GM23338 (cell line): ENCODE data around the gene OR2W1. TPM values are rescaled to one million over a fixed set of nuclear protein-coding genes. Genes with fewer than 3 reads are reported as not detected.
A peak's percentile ranks its signal among the peaks of the same experiment; 100 is the strongest.

ENCODE experiments used
- ATAC-seq: fragments of 200-7000 bp; cut with Tn5 transposase; 3 replicates; pipeline ENCODE4 v1.9.1; 2020
- DNase-seq: peaks from one replicate; pipeline ENCODE4 v3.0.0-alpha.2; 2015; ENCODE audit warnings: low spot score
- H2AFZ ChIP-seq: fragments of 200-600 bp; sonication (generic); 2 replicates; pipeline ENCODE4 v1.8.0; 2016; ENCODE audit warnings: antibody characterized with exemption, mild to moderate bottlenecking, moderate library complexity
- H3F3A ChIP-seq: fragments of 200-600 bp; sonication (generic); replicated peaks from 2 replicates; pipeline ENCODE4 v1.8.0; 2017; ENCODE audit warnings: antibody characterized with exemption, mixed run types, low read depth
- H3K27ac ChIP-seq: fragments of 200-600 bp; sonication (generic); 2 replicates; pipeline ENCODE4 v1.6.1; 2016; ENCODE audit warnings: low read depth
- H3K27me3 ChIP-seq: fragments of 200-600 bp; sonication (generic); 2 replicates; pipeline ENCODE4 v1.8.0; 2016; ENCODE audit warnings: mild to moderate bottlenecking, mixed run types, moderate library complexity; ENCODE audit not compliant: insufficient read depth
- H3K36me3 ChIP-seq: fragments of 200-600 bp; sonication (generic); 2 replicates; pipeline ENCODE4 v1.8.0; 2016; ENCODE audit warnings: mild to moderate bottlenecking; ENCODE audit not compliant: insufficient read depth
- H3K4me1 ChIP-seq: fragments of 200-600 bp; sonication (generic); 2 replicates; pipeline ENCODE4 v1.8.0; 2016; ENCODE audit warnings: mild to moderate bottlenecking, moderate library complexity; ENCODE audit not compliant: insufficient read depth
- H3K4me2 ChIP-seq: fragments of 200-600 bp; sonication (generic); 2 replicates; pipeline ENCODE4 v1.7.1; 2017; ENCODE audit warnings: mixed run types
- H3K4me3 ChIP-seq: fragments of 200-600 bp; sonication (generic); 2 replicates; pipeline ENCODE4 v1.6.1; 2016; ENCODE audit warnings: mixed run types
- H3K79me2 ChIP-seq: fragments of 200-600 bp; sonication (generic); replicated peaks from 2 replicates; pipeline ENCODE4 v1.8.0; 2017; ENCODE audit warnings: mild to moderate bottlenecking; ENCODE audit not compliant: insufficient read depth
- H3K9me2 ChIP-seq: fragments of 200-600 bp; sonication (generic); 2 replicates; pipeline ENCODE4 v1.8.0; 2017; ENCODE audit not compliant: insufficient read depth
- H4K20me1 ChIP-seq: fragments of 200-600 bp; sonication (generic); replicated peaks from 2 replicates; pipeline ENCODE4 v1.8.0; 2017; ENCODE audit warnings: mild to moderate bottlenecking; ENCODE audit not compliant: insufficient read depth
- H3K27ac Mint-ChIP-seq: 2 replicates; pipeline ENCODE4 v1.8.0; 2020; ENCODE audit warnings: inconsistent platforms, mild to moderate bottlenecking, moderate library complexity, mixed read lengths
- H3K27me3 Mint-ChIP-seq: 3 replicates; pipeline ENCODE4 v1.8.0; 2022; ENCODE audit warnings: low read depth, mild to moderate bottlenecking, moderate library complexity, mixed read lengths, inconsistent platforms; ENCODE audit not compliant: insufficient read depth, poor library complexity
- H3K36me3 Mint-ChIP-seq: 3 replicates; pipeline ENCODE4 v1.8.0; 2021; ENCODE audit warnings: low read depth, mild to moderate bottlenecking, inconsistent platforms, moderate library complexity, mixed read lengths
- H3K4me1 Mint-ChIP-seq: 3 replicates; pipeline ENCODE4 v1.8.0; 2020; ENCODE audit warnings: mild to moderate bottlenecking, inconsistent platforms, mixed read lengths
- H3K4me3 Mint-ChIP-seq: 3 replicates; pipeline ENCODE4 v1.8.0; 2021; ENCODE audit warnings: moderate library complexity, mild to moderate bottlenecking, inconsistent platforms, mixed read lengths
- H3K9me3 Mint-ChIP-seq: 3 replicates; pipeline ENCODE4 v1.8.0; 2020; ENCODE audit warnings: moderate library complexity, mild to moderate bottlenecking, inconsistent platforms, mixed read lengths
- CREB1 ChIP-seq: fragments of 250-450 bp; sonication (Bioruptor Pico); IDR thresholded peaks from 2 replicates; pipeline ENCODE4 v1.5.0; 2020; ENCODE audit warnings: low read depth, mild to moderate bottlenecking, moderate library complexity
- CTCF ChIP-seq, 2 experiments: fragments of 200-600 bp in 1 of 2; sonication (generic) in 1 of 2; conservative IDR thresholded peaks; 2 replicates each; pipeline versions ENCODE4 v1.5.1 to v1.6.1; 2016 to 2017; ENCODE audit warnings: antibody characterized with exemption in 2 of 2, low read depth in 2 of 2, mild to moderate bottlenecking in 2 of 2, moderate library complexity in 1 of 2
- ETS1 ChIP-seq: IDR thresholded peaks from 2 replicates; pipeline ENCODE4 v1.6.1; 2016; ENCODE audit warnings: antibody characterized with exemption
- EZH2phosphoT487 ChIP-seq: fragments of 200-600 bp; sonication (generic); IDR thresholded peaks from one replicate; pipeline ENCODE4 v1.8.1; 2018; ENCODE audit warnings: antibody characterized with exemption; ENCODE audit not compliant: unreplicated experiment
- JUNB ChIP-seq: IDR thresholded peaks from one replicate; pipeline ENCODE4 v1.6.1; 2016; ENCODE audit warnings: antibody characterized with exemption; ENCODE audit not compliant: unreplicated experiment
- NANOG ChIP-seq: IDR thresholded peaks from 2 replicates; pipeline ENCODE4 v1.6.1; 2016; ENCODE audit warnings: antibody characterized with exemption, borderline replicate concordance
- POLR2AphosphoS5 ChIP-seq: IDR thresholded peaks from 2 replicates; pipeline ENCODE4 v1.6.1; 2016; ENCODE audit warnings: antibody characterized with exemption, low read depth
- REST ChIP-seq: IDR thresholded peaks from one replicate; pipeline ENCODE4 v1.6.1; 2018; ENCODE audit warnings: antibody characterized with exemption; ENCODE audit not compliant: unreplicated experiment
- ZNF114 ChIP-seq: fragments of 250-450 bp; sonication (Bioruptor Pico); IDR thresholded peaks from 2 replicates; pipeline ENCODE4 v1.5.0; 2020; ENCODE audit warnings: mild to moderate bottlenecking, moderate library complexity
- ZNF331 ChIP-seq: fragments of 250-450 bp; sonication (Bioruptor Pico); IDR thresholded peaks from 2 replicates; pipeline ENCODE4 v1.5.0; 2020; ENCODE audit warnings: low read depth, mild to moderate bottlenecking, moderate library complexity
- polyA plus RNA-seq: library from polyadenylated mRNA; unstranded; fragments of >200 nt; fragmentation: Nextera tagmentation; extraction: Ambion mirVana; gene quantifications from 2 replicates; pipeline ENCODE4 v1.2.1, GENCODE V29; 2016
- total RNA-seq: library from RNA; depleted of rRNA; stranded (reverse); fragments of >200 nt; shearing (Covaris generic); gene quantifications from 2 replicates; pipeline ENCODE4 v1.2.3, GENCODE V29; 2014

The OR2W1 gene
- total and polyA plus RNA-seq, 2 experiments from 2014 or later: not detected

- no peak overlapping the region for H3K4me2 ChIP-seq
- H3K4me3 Mint-ChIP-seq: peak overlapping the region; percentile 87
- TF ChIP-seq JUNB: no peak
- peak; percentile 0 to 36; a peak in 2 of 4 replicates for TF ChIP-seq CTCF (conservative IDR thresholded peaks at IDR 0.05; ENCODE audit: low read depth in 2 of 2)
- no peaks in the 10 kb centered on the region for H4K20me1 ChIP-seq
- H3K4me1 ChIP-seq: peaks cover 7% of the 10 kb centered on the region; the same call in 1 of the 2 replicates
- peaks cover 24% of the 10 kb centered on the region for H3K27me3 Mint-ChIP-seq
- H3K79me2 ChIP-seq: no peaks in the 10 kb centered on the region
- peaks cover 2% of the 10 kb centered on the region; the same call in 2 of the 3 replicates for H3K4me1 Mint-ChIP-seq
- H3K27ac Mint-ChIP-seq: no peak overlapping the region
- H3K9me2 ChIP-seq: peaks cover 4% of the 10 kb centered on the region; the same call in 1 of the 2 replicates
- H3K27ac ChIP-seq: no peak overlapping the region
- ATAC-seq: peak; percentile 71
- peak; percentile 52 for DNase-seq
- H3K36me3 Mint-ChIP-seq: peaks cover 5% of the 10 kb centered on the region; the same call in 1 of the 3 replicates
- H2AFZ ChIP-seq: no peak overlapping the region
- peaks cover 3% of the 10 kb centered on the region; the same call in 1 of the 2 replicates for H3F3A ChIP-seq
- no peak overlapping the region for H3K4me3 ChIP-seq
- H3K27me3 ChIP-seq: peaks cover 43% of the 10 kb centered on the region
- H3K9me3 Mint-ChIP-seq: peaks cover 11% of the 10 kb centered on the region; the same call in 2 of the 3 replicates
- H3K36me3 ChIP-seq: no peaks in the 10 kb centered on the region
Observed at GRCh38 chr6:29014729-29015608, 30.0 kb downstream of the OR2W1 start.

GRCh38 chr6:29011276-29011734, 33.7 kb downstream of the OR2W1 start:
- H3K27me3 Mint-ChIP-seq: peaks cover 21% of the 10 kb centered on the region
- no peaks in the 10 kb centered on the region for H3K79me2 ChIP-seq
- H3K27me3 ChIP-seq: peaks cover 54% of the 10 kb centered on the region
- peaks cover 2% of the 10 kb centered on the region; the same call in 2 of the 3 replicates for H3K4me1 Mint-ChIP-seq
- peaks cover 6% of the 10 kb centered on the region; the same call in 1 of the 2 replicates for H3K4me1 ChIP-seq
- peak overlapping the region; percentile 92 for H3K4me3 Mint-ChIP-seq
- no peak overlapping the region for H3K27ac Mint-ChIP-seq
- H3F3A ChIP-seq: peaks cover 3% of the 10 kb centered on the region; the same call in 1 of the 2 replicates
- no peaks in the 10 kb centered on the region for H3K36me3 ChIP-seq
- H2AFZ ChIP-seq: peak overlapping the region; percentile 72
- peak overlapping the region; percentile 55 for H3K4me3 ChIP-seq
- peak overlapping the region; percentile 83 for H3K4me2 ChIP-seq
- H3K27ac ChIP-seq: no peak overlapping the region
- H3K9me2 ChIP-seq: peaks cover 4% of the 10 kb centered on the region; the same call in 1 of the 2 replicates
- H4K20me1 ChIP-seq: no peaks in the 10 kb centered on the region
- peaks cover 10% of the 10 kb centered on the region; the same call in 2 of the 3 replicates for H3K9me3 Mint-ChIP-seq
- DNase-seq (peak; percentile 95), ATAC-seq (peak; percentile 66)
- H3K36me3 Mint-ChIP-seq: peaks cover 5% of the 10 kb centered on the region; the same call in 1 of the 3 replicates
- TF ChIP-seq ZNF114 (CRISPR knock-in tag) (no peak), CTCF (conservative IDR thresholded peaks at IDR 0.05; ENCODE audit: low read depth in 2 of 2) (no peak), CREB1 (no peak), POLR2AphosphoS5 (no peak), JUNB (no peak), NANOG (no peak), ETS1 (no peak), EZH2phosphoT487 (no peak), ZNF331 (CRISPR knock-in tag) (no peak), REST (no peak)
